GM12878 (cell line): ENCODE results near the gene RNF11. TPM values are rescaled to one million over a fixed set of nuclear protein-coding genes. Genes with fewer than 3 reads are reported as not detected.

Experiments
- ATAC-seq: fragments of 200-7000 bp; cut with Tn5 transposase; 3 replicates; pipeline ENCODE4 v1.9.1; 2020; ENCODE audit warnings: mild to moderate bottlenecking, moderate library complexity
- BruUV-seq: library from RNA; stranded (reverse); fragments of 400-500 nt; replicated peaks from 2 replicates; lab custom pipeline; 2021; lab: Mats Ljungman, UMichigan
- CTCF ChIA-PET: fragments of 300-600 bp; sonication (Branson Sonifier 250); formaldehyde crosslinking; extraction: SDS; loops from one replicate; lab custom pipeline; 2021; ENCODE audit warnings: inconsistent platforms; lab: Yijun Ruan, JAX
- POLR2A ChIA-PET: fragments of 350-600 bp; formaldehyde crosslinking; extraction: SDS; loops from one replicate; lab custom pipeline; 2021; ENCODE audit warnings: inconsistent platforms; lab: Charles Lee
- RAD21 ChIA-PET: fragments of 300-600 bp; sonication (Branson Sonifier 250); formaldehyde crosslinking; loops from one replicate; lab custom pipeline; 2023; ENCODE audit warnings: antibody characterized with exemption; ENCODE audit not compliant: unreplicated experiment; lab: Charles Lee
- SMC1A ChIA-PET: fragments of 300-600 bp; sonication (Branson Sonifier 250); formaldehyde crosslinking; loops from one replicate; lab custom pipeline; 2023; ENCODE audit not compliant: unreplicated experiment, uncharacterized antibody; lab: Charles Lee
- DNase-seq: peaks from one replicate; pipeline ENCODE4 v3.0.0-alpha.2; 2011; ENCODE audit warnings: low read depth, low spot score
- FAIRE-seq: peaks from 3 replicates; lab custom pipeline; 2011; peaks lifted over from hg19 to GRCh38; lab: Jason Lieb, UNC
- H2AFZ ChIP-seq: 2 replicates; pipeline ENCODE4 v1.6.0; 2011; ENCODE audit warnings: low read depth, low read length, control low read depth; ENCODE audit not compliant: control insufficient read depth
- H3K27ac ChIP-seq: 2 replicates; pipeline ENCODE4 v1.5.1; 2011; ENCODE audit warnings: control low read depth; ENCODE audit not compliant: control insufficient read depth, insufficient read depth
- H3K27me3 ChIP-seq, 2 experiments: replicated peaks in 1 of 2; 2 replicates each; pipeline versions ENCODE4 v1.6.0 to v1.6.1; 2011; ENCODE audit warnings: low read length in 1 of 2; ENCODE audit not compliant: control insufficient read depth in 2 of 2, insufficient read depth in 2 of 2
- H3K36me3 ChIP-seq, 2 experiments: 2 replicates each; pipeline ENCODE4 v1.5.1; 2011; ENCODE audit warnings: low read length in 1 of 2; ENCODE audit not compliant: control insufficient read depth in 2 of 2, insufficient read depth in 2 of 2
- H3K4me1 ChIP-seq: 2 replicates; pipeline ENCODE4 v1.6.1; 2011; ENCODE audit warnings: mild to moderate bottlenecking, low read length, moderate library complexity, mixed read lengths; ENCODE audit not compliant: control insufficient read depth, insufficient read depth
- H3K4me2 ChIP-seq: 2 replicates; pipeline ENCODE4 v1.6.0; 2011; ENCODE audit warnings: control low read depth; ENCODE audit not compliant: control insufficient read depth, insufficient read depth
- H3K4me3 ChIP-seq: fragments of 200-600 bp; sonication (generic); 2 replicates; pipeline ENCODE4 v1.5.1; 2016
- H3K79me2 ChIP-seq: 2 replicates; pipeline ENCODE4 v1.6.0; 2011; ENCODE audit warnings: low read length; ENCODE audit not compliant: control insufficient read depth, insufficient read depth
- H3K9ac ChIP-seq: 2 replicates; pipeline ENCODE4 v1.8.0; 2011; ENCODE audit warnings: low read length, control low read depth, mixed read lengths; ENCODE audit not compliant: control insufficient read depth, insufficient read depth
- H3K9me3 ChIP-seq: replicated peaks from 3 replicates; pipeline ENCODE4 v1.5.1; 2011; ENCODE audit warnings: mild to moderate bottlenecking, low read length; ENCODE audit not compliant: control insufficient read depth, insufficient read depth
- H4K20me1 ChIP-seq: 2 replicates; pipeline ENCODE4 v1.6.0; 2011; ENCODE audit not compliant: control insufficient read depth, insufficient read depth
- CBX3 ChIP-seq: fragments of 200-600 bp; sonication (generic); IDR thresholded peaks from 2 replicates; pipeline ENCODE4 v1.6.1; 2016; ENCODE audit warnings: low read depth, borderline replicate concordance
- EED ChIP-seq: sonication (generic); IDR thresholded peaks from 2 replicates; pipeline ENCODE4 v1.6.1; 2016; ENCODE audit warnings: antibody characterized with exemption, low read depth
- POLR2AphosphoS2 ChIP-seq: IDR thresholded peaks from 2 replicates; pipeline ENCODE4 v1.6.1; 2011; ENCODE audit warnings: low read depth, mild to moderate bottlenecking, low read length, improper control_type of control experiment, moderate library complexity
- RUNX3 ChIP-seq: IDR thresholded peaks from 2 replicates; pipeline ENCODE4 v1.6.1; 2012; ENCODE audit warnings: low read length, inconsistent platforms
- SMAD1 ChIP-seq: fragments of 450-650 bp; IDR thresholded peaks from 2 replicates; pipeline ENCODE4 v1.6.1; 2018; ENCODE audit warnings: mild to moderate bottlenecking, low read depth; ENCODE audit not compliant: partially characterized antibody
- STAT3 ChIP-seq: IDR thresholded peaks from 2 replicates; pipeline ENCODE4 v1.6.1; 2011; ENCODE audit warnings: low read depth, low read length, improper control_type of control experiment
- WGBS: methylation state at CpG from one replicate; pipeline ENCODE4 v1.1.6; 2016; ENCODE audit warnings: low lambda C conversion rate; ENCODE audit not compliant: insufficient replicate concordance, insufficient coverage; ENCODE audit errors: missing lambda C conversion rate; 5-methylcytosine and 5-hydroxymethylcytosine counted together
- in situ Hi-C: fragments of 300-500 bp; cut with MboI; formaldehyde crosslinking; loops from 9 replicates; pipeline ENCODE4 v1.14.3; 2018; ENCODE audit warnings: mixed read lengths
- intact Hi-C: fragments of 100-400 bp; cut with micrococcal nuclease; formaldehyde crosslinking; loops from one replicate; pipeline ENCODE4 v1.14.2; 2022; ENCODE audit not compliant: unreplicated experiment
- polyA plus RNA-seq, 11 experiments: library from polyadenylated mRNA; depleted of rRNA in 4 of 11; unstranded in 6 of 11; stranded (reverse) in 5 of 11; fragments of >200 nt; fragmentation: Nextera tagmentation in 4 of 11; fragmentation: Illumina TruSeq in 1 of 11; extraction: Ambion mirVana in 4 of 11; extraction: Trizol in 1 of 11; gene quantifications; 1 replicate in 1 of 11; 2 replicates in 10 of 11; pipeline versions ENCODE4 v1.2.1 to v1.2.3, GENCODE V29; 2011 to 2016; ENCODE audit warnings: inconsistent platforms in 2 of 11, missing spikeins in 2 of 11, low read depth in 1 of 11
- total RNA-seq, 4 experiments: library from RNA; depleted of rRNA in 3 of 4; stranded (reverse); fragments of >200 nt in 3 of 4; fragmentation: Illumina TruSeq in 1 of 4; extraction: Trizol in 1 of 4; gene quantifications; 2 replicates each; pipeline versions ENCODE4 v1.2.1 to v1.2.3, GENCODE V29; 2013 to 2021
- TF ChIP-seq, protein P1 (sequence below): IDR thresholded peaks from 2 replicates; pipeline ENCODE4 v1.6.1; 2012; ENCODE audit warnings: low read depth, low read length, improper control_type of control experiment
- TF ChIP-seq, protein P2 (sequence below): fragments of 150-350 bp; IDR thresholded peaks from 2 replicates; pipeline ENCODE4 v1.6.1; 2014; ENCODE audit warnings: mild to moderate bottlenecking, low read depth, low read length

Gene RNF11
- total and polyA plus RNA-seq, 10 of the 15 experiments (the other 5 are each of a cell fraction or from before 2014, with no cell fraction given) = 9.5 to 43.6 (median 32.3) TPM

DNA sequence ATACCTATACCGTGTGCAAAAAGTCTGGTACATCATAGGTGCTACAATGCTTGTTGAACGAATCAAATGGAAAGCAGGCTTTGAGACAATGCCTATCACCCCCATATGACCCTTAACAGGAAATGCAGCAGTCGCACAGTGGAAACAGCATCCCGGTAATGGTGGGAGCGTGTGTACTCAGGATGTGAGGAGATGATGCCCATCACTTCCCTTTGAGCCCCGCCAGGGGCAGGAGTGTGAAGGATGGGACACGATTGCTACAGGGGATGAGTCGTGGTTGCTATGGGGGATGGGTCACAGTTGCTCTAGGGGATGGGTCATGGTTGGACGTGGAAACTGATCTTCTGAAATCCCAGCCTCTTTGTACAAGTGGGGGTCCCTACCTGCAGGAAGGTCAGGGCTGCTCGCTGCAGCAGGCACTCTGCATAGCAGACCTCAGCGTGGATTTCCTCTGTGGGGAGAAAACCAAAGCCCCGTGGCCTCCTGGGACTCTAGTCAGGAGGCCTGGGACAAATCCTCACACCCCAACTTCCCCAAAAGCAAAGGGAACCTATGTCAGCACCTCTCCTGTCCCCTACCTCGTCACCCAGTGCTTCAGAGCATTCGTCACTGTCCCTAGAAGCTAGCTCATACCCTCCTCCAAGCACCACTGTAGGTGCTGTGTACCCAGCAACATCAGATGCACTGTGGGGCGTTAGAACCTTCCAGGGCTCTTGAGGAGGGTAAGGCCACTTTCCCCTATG, 75.0 kb downstream of the RNF11 start:
- Histone ChIP-seq H3K4me1 (0 out of 2 replicates have a peak, but pooled peaks cover 3% of the 10 kb centered on the region), H3K9me3 (no peaks in the 10 kb centered on the region), H3K4me3 (no peak overlapping the region), H3K79me2 (no peaks in the 10 kb centered on the region), H4K20me1 (no peaks in the 10 kb centered on the region), H3K4me2 (no peak overlapping the region), H3K27ac (no peak overlapping the region), H3K36me3 (no peaks in the 10 kb centered on the region), H3K9ac (no peak overlapping the region), H2AFZ (no peak overlapping the region; the same call in 1 of the 2 replicates), H3K27me3 (no peaks in the 10 kb centered on the region)
- POLR2A ChIA-PET = no interaction called here
- TF ChIP-seq STAT3 (no peak), RUNX3 (no peak), CBX3 (no peak), POLR2AphosphoS2 (no peak), SMAD1 (no peak), EED (no peak)
- TF ChIP-seq, protein P1, sequence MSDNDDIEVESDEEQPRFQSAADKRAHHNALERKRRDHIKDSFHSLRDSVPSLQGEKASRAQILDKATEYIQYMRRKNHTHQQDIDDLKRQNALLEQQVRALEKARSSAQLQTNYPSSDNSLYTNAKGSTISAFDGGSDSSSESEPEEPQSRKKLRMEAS = no peak
- TF ChIP-seq, protein P2, sequence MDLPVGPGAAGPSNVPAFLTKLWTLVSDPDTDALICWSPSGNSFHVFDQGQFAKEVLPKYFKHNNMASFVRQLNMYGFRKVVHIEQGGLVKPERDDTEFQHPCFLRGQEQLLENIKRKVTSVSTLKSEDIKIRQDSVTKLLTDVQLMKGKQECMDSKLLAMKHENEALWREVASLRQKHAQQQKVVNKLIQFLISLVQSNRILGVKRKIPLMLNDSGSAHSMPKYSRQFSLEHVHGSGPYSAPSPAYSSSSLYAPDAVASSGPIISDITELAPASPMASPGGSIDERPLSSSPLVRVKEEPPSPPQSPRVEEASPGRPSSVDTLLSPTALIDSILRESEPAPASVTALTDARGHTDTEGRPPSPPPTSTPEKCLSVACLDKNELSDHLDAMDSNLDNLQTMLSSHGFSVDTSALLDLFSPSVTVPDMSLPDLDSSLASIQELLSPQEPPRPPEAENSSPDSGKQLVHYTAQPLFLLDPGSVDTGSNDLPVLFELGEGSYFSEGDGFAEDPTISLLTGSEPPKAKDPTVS = no peak
- in situ Hi-C loops = no loop called here
- BruUV-seq = no TSS peak
- SMC1A ChIA-PET = no interaction called here
- CTCF ChIA-PET = interaction anchor here (0.5 to 1.8 kb wide), 4 partner anchors 86 to 224 kb away, joined by 3 to 6 read pairs (median 4); no protein-coding TSS in a partner anchor
- 43% methylated on average over 15 of the region's 15 CpGs for WGBS
- no peak for FAIRE-seq
- intact Hi-C loops = no loop called here
- no peak for ATAC-seq
- RAD21 ChIA-PET = interaction anchor here (1.0 kb wide), 1 partner anchor 133 kb away, joined by 3 read pairs; no protein-coding TSS in a partner anchor
- DNase-seq = no peak
